Prostate gland (tissue), 2 donors: ENCODE data around the gene DCAF4L1.

Experiments used
- POLR2A ChIP-seq: fragments of 450-650 bp; IDR thresholded peaks from one replicate; pipeline ENCODE4 v1.6.1; 2016; ENCODE audit warnings: antibody characterized with exemption, mild to moderate bottlenecking
- POLR2AphosphoS5 ChIP-seq: sonication (generic); formaldehyde crosslinking; IDR thresholded peaks from one replicate; pipeline ENCODE4 v1.6.1; 2017; ENCODE audit warnings: antibody characterized with exemption
- TF ChIP-seq, protein P1 (sequence below), 4 experiments: fragments of 200-600 bp in 2 of 4; fragments of 450-650 bp in 2 of 4; sonication (generic) in 2 of 4; IDR thresholded peaks; 1 replicate in 3 of 4; 2 replicates in 1 of 4; pipeline ENCODE4 v1.5.1; 2016 to 2019; ENCODE audit warnings: antibody characterized with exemption in 4 of 4, mild to moderate bottlenecking in 2 of 4, moderate library complexity in 2 of 4

DNA sequence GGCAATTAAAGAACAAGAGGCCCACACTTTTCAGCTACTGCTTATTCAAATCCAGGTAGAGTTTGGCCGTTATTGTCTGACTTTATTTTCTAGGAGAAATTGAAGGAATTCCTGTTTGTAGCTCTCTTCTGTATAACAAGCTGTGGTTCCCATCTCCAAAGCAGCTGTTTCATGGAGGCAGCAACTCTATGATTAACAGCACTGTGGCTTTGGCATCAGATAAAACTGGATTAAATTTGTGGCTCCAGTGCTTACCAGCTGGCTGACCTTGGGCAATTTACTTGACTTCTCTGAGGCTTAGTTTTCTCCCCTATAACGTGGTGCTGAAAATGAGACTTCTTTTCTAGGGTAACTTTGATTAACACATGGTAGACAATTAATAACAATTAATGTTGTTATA, 36.9 kb downstream of the DCAF4L1 start:
- TF ChIP-seq, protein P1, sequence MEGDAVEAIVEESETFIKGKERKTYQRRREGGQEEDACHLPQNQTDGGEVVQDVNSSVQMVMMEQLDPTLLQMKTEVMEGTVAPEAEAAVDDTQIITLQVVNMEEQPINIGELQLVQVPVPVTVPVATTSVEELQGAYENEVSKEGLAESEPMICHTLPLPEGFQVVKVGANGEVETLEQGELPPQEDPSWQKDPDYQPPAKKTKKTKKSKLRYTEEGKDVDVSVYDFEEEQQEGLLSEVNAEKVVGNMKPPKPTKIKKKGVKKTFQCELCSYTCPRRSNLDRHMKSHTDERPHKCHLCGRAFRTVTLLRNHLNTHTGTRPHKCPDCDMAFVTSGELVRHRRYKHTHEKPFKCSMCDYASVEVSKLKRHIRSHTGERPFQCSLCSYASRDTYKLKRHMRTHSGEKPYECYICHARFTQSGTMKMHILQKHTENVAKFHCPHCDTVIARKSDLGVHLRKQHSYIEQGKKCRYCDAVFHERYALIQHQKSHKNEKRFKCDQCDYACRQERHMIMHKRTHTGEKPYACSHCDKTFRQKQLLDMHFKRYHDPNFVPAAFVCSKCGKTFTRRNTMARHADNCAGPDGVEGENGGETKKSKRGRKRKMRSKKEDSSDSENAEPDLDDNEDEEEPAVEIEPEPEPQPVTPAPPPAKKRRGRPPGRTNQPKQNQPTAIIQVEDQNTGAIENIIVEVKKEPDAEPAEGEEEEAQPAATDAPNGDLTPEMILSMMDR (IDR thresholded peaks at IDR 0.05), result no peak
- no peak for TF ChIP-seq POLR2A
- TF ChIP-seq POLR2AphosphoS5, result no peak
